Caki2 (cell line): Measurements from ENCODE around the gene MUC5B. TPM values are rescaled to one million over a fixed set of nuclear protein-coding genes. Genes with fewer than 3 reads are reported as not detected.
"Not testable (repeated sequence)": the region's sequence is repeated elsewhere in the genome, so short reads cannot be mapped to it uniquely, and the experiment has no call there.

Experiments
- DNase-seq: peaks from one replicate; pipeline ENCODE4 v3.0.0-alpha.2; 2015; ENCODE audit warnings: low read depth
- in situ Hi-C: cut with HindIII; loops from 2 replicates; pipeline ENCODE4 v1.10.0; 2016; ENCODE audit warnings: low sequenced_read_pairs, low pct_unique_long_range_greater_than_20kb, mixed read lengths
- total RNA-seq: library from RNA; depleted of rRNA; stranded (reverse); fragments of >200 nt; shearing (Covaris generic); gene quantifications from 2 replicates; pipeline ENCODE4 v1.2.3, GENCODE V29; 2014; ENCODE audit warnings: low replicate concordance; rRNA removed

The MUC5B gene
- 0.03 TPM in 1 of 2 replicates, not detected in the other for total RNA-seq

GRCh38 chr11:1222491-1223345 lies at the start of gene MUC5B:
TSS of gene MUC5B (plus strand) at chr11:1223066. CDS start at chr11:1223124, 58 bp downstream.
- in situ Hi-C loops: no loop called here
- no peak for DNase-seq

GRCh38 chr11:1173396-1173795 lies 49.5 kb upstream of the MUC5B start:
- DNase-seq, in situ Hi-C loops: not testable (repeated sequence)

DNA sequence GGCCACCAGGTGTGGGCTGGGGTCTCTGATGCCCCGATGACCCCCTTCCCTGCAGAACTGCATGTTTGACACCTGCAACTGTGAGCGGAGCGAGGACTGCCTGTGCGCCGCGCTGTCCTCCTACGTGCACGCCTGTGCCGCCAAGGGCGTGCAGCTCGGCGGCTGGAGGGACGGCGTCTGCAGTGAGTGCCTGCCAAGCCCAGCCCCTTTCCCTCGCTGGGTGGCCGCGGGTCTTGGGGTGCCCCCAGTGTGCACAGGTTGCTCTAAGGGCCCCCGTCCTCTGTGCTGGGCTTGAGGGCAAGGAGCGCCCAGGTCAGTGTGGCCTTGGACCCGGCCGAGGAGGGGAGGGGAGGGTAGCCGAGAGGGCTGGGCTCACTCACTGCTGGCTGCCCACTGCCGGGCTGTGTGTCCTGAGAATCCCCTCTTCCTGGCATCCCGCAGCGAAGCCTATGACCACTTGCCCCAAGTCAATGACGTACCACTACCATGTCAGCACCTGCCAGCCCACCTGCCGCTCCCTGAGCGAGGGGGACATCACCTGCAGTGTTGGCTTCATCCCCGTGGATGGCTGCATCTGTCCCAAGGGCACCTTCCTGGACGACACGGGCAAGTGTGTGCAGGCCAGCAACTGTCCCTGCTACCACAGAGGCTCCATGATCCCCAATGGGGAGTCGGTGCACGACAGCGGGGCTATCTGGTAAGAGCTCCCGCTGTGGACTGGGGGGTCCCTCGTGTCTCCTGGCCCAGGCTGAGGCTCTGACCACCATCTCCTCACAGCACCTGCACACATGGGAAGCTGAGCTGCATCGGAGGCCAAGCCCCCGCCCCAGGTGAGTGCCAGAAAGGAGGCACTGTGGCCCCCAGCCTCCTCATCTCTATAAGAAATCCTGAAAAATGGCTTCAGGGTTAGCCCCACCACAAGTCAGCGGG lies 48.2 kb upstream of the MUC5B start:
- in situ Hi-C loops: no loop called here

GRCh38 chr11:1175461-1176223 lies 47.2 kb upstream of the MUC5B start:
- no peak for DNase-seq
- in situ Hi-C loops: no loop called here

More for the DNA sequence above, 48.2 kb upstream of the MUC5B start:
- no peak for DNase-seq

GRCh38 chr11:1176224-1177019 lies 46.4 kb upstream of the MUC5B start:
- DNase-seq: no peak
- in situ Hi-C loops: no loop called here

DNA sequence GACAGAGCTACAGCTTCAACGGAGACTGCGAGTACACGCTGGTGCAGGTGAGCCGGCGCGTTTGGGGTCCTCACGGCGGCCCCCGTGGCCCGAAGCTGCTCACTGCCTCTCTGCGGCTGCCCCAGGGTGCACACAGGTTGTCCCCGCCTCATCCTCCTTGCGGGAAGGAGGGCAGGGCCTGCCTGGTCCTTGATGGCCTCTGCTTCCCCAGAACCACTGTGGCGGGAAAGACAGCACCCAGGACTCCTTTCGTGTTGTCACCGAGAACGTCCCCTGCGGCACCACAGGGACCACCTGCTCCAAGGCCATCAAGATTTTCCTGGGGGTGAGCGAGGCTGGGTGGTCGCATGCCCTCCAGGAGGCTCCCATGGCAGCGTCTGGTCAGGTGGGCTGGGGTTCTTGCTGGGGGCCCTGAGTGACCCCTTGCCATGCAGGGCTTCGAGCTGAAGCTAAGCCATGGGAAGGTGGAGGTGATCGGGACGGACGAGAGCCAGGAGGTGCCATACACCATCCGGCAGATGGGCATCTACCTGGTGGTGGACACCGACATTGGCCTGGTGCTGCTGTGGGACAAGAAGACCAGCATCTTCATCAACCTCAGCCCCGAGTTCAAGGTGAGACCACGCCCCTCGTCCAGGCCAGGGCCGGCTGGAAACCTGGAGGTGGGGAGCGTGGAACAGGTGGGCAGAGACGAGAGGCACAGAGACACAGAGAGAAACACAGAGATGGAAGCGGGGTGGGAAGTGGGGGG lies 45.7 kb upstream of the MUC5B start:
- in situ Hi-C loops: no loop called here

DNA sequence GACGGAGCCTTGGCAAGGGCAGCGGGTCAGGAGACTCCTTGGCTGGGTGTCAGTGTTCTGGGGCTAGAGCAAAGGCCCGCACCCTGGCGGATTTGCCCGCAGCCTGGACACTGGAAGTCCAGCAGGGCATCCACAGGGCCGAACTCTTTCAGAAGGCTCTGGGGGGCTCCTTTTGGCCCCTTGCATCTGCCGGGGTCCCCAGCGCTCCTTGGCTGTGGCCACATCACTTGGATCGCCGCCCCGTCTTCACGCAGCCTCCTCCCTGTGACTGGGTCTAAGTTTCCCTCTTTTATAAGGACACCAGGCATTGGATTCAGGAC lies 45.1 kb upstream of the MUC5B start:
- in situ Hi-C loops: no loop called here
- no peak for DNase-seq

More for the DNA sequence above, 45.7 kb upstream of the MUC5B start:
- DNase-seq: no peak

GRCh38 chr11:1178201-1178885 lies 44.5 kb upstream of the MUC5B start:
- in situ Hi-C loops: no loop called here
- no peak for DNase-seq

GRCh38 chr11:1178906-1179305 lies 44.0 kb upstream of the MUC5B start:
- DNase-seq: no peak
- in situ Hi-C loops: no loop called here

DNA sequence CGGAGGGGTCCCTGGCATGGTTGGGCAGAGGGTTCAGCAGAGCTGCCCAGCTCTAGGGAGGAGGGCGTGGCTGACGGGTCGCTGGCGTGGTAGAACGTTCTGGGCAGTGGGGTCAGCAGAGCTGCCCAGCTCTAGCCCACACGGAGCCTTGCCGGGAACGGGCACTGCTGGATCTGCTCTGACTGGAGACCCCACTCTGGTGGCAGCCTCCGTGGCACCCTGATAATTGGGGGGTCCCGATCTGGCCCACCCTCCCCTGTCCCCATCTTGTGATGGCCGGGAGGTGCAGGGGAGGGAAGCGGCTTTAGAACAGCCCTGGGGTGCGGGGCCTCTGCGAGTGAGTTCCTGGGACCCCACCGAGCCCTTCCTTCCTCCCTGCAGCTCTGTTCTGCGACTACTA lies 43.2 kb upstream of the MUC5B start:
- DNase-seq: no peak
- in situ Hi-C loops: no loop called here

DNA sequence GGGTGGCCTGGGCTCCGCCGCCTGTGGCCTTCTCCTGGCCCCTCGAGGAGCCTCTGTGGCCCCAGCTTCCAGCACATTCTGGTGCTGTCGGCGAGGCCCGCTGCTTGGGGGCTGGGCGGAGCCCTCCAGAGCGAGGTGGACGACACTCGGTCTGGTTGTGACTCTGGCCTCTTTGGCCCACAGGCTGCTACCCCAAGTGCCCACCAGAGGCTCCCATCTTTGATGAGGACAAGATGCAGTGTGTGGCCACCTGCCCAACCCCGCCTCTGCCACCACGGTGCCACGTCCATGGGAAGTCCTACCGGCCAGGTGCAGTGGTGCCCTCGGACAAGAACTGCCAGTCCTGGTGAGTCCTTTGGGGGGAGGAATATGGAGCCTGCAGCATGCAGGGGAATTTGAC lies 42.7 kb upstream of the MUC5B start:
- DNase-seq: no peak
- in situ Hi-C loops: no loop called here

DNA sequence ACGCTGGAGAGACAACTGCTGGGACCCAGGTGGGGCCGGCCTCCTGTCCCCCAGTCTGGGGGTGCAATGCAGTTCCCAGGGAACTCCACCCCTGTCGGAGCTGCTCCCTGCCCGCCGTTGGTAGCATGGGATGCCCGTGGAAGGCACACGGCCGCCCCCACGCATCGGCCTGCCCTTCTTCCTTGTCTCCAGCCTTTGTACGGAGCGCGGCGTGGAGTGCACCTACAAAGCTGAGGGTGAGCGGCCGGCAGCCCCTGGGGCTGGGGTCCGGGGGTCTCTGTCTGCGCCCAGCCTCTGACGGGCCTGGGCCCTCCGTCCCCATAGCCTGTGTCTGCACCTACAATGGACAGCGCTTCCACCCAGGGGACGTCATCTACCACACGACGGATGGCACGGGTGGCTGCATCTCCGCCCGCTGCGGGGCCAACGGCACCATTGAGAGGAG lies 41.9 kb upstream of the MUC5B start:
- DNase-seq: no peak
- in situ Hi-C loops: no loop called here

- in situ Hi-C loops: no loop called here
- no peak for DNase-seq
Observed at GRCh38 chr11:1181420-1181819, 41.4 kb upstream of the MUC5B start.

GRCh38 chr11:1181853-1182535 lies 40.9 kb upstream of the MUC5B start:
- in situ Hi-C loops: no loop called here
- DNase-seq: no peak

- in situ Hi-C loops, DNase-seq: not testable (repeated sequence)
Observed at GRCh38 chr11:1184139-1184538, 38.7 kb upstream of the MUC5B start.
